RWPE1 (cell line): Measurements from ENCODE around the gene VMAC.

Experiments used
- CTCF ChIA-PET: fragments of 350-600 bp; sonication (Branson Sonifier 250); formaldehyde crosslinking; extraction: SDS; loops from one replicate; lab custom pipeline; 2021; lab: Yijun Ruan, JAX
- POLR2A ChIA-PET: fragments of 400-600 bp; formaldehyde crosslinking; extraction: SDS; loops from one replicate; lab custom pipeline; 2020; ENCODE audit warnings: antibody characterized with exemption; ENCODE audit not compliant: low non-redundant PET; lab: Yijun Ruan, JAX
- DNase-seq: peaks from one replicate; pipeline ENCODE4 v3.0.0; 2012; ENCODE audit warnings: low spot score
- H3K27ac ChIP-seq: fragments of 450-650 bp; 2 replicates; pipeline ENCODE4 v1.5.1; 2017
- TF ChIP-seq, protein P1 (sequence below): fragments of 450-650 bp; conservative IDR thresholded peaks from 2 replicates; pipeline ENCODE4 v1.5.1; 2017; ENCODE audit warnings: low read depth, mild to moderate bottlenecking

Gene VMAC

DNA sequence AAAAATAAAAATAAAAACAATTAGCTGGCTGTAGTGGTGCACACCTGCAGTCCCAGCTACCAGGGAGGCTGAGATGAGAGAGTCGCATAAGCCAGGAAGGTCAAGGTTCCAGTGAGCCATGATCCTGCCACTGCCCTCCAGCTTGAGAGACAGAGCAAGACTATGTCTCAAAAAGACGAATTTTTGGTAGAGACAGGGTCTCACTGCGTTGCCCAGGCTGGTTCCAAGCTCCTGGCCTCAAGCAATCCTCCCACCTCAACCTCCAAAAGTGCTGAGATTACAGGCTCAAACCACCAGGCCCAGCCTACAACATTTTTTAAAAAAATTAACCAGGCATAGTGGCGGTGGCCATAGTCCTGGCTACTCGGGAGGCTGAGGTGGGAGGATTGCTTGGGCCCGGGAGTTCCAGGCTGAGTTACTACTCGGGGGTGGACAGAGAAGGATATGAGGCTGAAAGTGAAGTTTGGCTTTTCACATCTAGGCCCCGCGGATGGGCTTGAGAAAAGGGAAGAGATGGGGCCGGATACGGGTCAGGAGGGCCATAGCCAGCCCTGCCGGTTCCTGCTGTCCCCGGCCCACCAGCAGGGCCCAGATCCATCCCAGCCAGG is 11.3 kb upstream of the VMAC start:
- H3K27ac ChIP-seq: peak overlapping the region; percentile 84
- TF ChIP-seq, protein P1, sequence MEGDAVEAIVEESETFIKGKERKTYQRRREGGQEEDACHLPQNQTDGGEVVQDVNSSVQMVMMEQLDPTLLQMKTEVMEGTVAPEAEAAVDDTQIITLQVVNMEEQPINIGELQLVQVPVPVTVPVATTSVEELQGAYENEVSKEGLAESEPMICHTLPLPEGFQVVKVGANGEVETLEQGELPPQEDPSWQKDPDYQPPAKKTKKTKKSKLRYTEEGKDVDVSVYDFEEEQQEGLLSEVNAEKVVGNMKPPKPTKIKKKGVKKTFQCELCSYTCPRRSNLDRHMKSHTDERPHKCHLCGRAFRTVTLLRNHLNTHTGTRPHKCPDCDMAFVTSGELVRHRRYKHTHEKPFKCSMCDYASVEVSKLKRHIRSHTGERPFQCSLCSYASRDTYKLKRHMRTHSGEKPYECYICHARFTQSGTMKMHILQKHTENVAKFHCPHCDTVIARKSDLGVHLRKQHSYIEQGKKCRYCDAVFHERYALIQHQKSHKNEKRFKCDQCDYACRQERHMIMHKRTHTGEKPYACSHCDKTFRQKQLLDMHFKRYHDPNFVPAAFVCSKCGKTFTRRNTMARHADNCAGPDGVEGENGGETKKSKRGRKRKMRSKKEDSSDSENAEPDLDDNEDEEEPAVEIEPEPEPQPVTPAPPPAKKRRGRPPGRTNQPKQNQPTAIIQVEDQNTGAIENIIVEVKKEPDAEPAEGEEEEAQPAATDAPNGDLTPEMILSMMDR: no peak
- ChIA-PET CTCF (interaction anchor here (0.5 to 2.4 kb wide), 2 partner anchors 89 to 98 kb away, joined by 3 to 15 read pairs; no protein-coding TSS in a partner anchor), POLR2A (interaction anchor here (0.6 kb wide), 1 partner anchor 121 kb away, joined by 3 read pairs; no protein-coding TSS in a partner anchor)
- no peak for DNase-seq

DNA sequence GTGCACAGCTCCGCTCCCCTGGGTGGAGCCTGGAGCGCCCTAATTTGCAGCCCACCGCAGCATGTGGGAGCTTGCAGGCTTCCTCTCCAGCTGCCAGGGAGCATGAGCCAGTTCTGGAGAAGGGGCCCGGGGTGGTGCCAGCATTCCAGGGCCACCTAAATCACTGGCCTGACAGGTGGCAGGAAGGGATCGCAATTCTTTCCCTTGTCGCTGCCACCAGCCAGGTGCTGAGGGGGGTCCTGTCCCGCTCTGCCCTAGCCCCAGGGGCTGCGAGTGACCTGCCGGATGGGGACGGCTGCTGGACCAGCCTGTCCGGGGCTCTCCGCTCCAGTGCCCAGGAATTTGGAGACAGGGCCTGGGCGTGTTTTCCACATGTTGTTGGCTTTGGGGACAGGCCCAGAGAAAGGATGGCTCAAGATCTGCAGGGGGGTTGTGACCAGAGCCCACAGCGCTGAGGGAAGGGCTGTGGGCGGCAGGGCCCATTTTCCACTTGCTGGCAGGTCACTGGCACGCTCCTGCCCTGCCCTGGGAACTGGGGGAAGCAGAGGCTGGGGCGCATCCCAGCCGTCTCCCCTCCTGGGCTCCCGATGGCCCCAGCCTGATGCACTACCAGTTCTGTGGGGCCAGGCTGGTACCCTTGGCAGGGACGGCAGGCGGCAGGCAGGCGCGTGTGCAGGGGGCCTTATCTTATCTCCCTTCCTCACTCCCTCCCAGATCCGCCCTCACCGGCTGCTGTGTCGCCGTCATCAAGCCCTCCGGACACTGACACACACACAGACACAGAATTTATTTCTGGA is 10.6 kb upstream of the VMAC start:
- DNase-seq: peak; percentile 25
- ChIA-PET POLR2A (no interaction called here), CTCF (interaction anchor here (2.4 kb wide), 1 partner anchor 90 kb away, joined by 15 read pairs; no protein-coding TSS in a partner anchor)
- TF ChIP-seq, protein P1: no peak
- peak overlapping the region; percentile 84 for H3K27ac ChIP-seq

DNA sequence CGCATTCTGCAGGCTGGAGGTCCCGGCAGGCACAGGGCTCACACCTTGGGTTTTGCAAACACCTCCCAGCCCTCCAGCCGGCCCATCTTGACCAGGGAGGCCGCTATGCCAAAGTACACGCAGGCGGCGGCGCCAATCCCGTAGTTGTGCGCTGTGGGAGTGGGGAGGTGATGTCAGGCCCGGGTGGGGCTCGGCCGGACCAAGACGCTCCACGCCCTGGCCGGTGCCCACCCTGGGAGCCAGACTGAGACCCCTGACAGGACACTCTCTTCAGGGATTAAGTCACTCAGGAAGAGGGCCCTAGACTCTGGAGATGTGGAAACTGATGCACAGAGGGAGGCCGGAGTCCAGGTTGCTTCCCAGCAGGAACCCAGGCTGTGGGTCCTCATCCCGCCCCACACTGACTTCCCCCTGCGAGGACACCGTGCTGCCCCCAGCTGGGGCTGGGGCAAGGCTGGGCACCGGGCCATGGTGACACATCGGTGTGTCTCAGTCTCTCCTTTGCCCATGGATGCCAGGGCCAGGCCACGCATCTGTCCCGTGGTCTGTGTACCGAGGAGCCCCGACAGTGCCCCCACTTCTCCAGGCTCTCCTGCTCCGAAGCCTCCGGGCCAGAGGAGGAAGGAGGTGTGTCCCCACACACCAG is 9.8 kb upstream of the VMAC start:
- ChIA-PET CTCF (interaction anchor here (1.0 kb wide), 2 partner anchors 88 to 91 kb away, joined by 3 to 8 read pairs; no protein-coding TSS in a partner anchor), POLR2A (no interaction called here)
- DNase-seq: no peak
- TF ChIP-seq, protein P1: no peak
- H3K27ac ChIP-seq: peak overlapping the region; percentile 84

DNA sequence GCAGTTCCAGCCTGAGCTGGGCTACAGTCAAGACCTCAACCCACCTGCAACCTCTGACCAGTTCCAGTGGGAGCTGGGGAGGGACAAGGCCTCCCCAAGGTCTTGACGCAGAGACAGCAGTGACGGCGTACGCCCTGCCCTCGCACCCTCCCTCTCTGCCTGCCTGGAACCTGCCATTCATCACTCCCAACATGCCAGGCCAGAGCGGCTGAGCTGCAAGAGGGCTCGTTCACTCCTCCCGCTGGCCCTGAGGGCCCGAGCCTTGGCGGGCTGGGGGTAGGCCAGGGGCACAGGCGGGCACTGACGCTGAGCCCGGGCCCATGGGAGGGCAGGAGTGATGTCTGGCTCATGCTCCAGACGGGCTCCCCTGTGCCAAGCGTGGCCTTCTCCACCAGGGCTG is 9.3 kb upstream of the VMAC start:
- peak overlapping the region; percentile 84 for H3K27ac ChIP-seq
- POLR2A ChIA-PET: no interaction called here
- CTCF ChIA-PET: interaction anchor here (0.7 to 1.0 kb wide), 3 partner anchors 45 to 91 kb away, joined by 3 to 8 read pairs (median 4); no protein-coding TSS in a partner anchor

DNA sequence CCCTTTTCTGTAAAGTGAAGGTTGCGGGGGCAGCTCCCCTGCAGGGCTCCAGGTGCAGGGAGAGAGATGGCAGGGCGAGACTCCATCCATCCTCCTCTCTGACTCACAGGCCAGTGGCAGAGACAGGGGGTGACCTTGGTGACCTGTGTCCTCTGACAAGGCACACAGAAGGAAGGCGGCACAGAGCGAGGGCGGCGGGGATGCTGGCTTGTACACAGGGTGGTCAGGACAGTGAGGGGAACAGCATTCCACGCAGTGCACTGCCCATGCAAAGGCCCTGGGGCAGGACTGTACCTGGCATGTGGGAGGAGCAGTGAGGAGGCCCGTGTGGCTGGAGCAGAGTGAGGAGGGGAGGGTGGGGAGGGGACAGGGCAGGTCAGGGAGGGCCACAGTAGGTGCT is 8.8 kb upstream of the VMAC start:
- ChIA-PET CTCF (interaction anchor here (0.7 to 1.0 kb wide), 3 partner anchors 46 to 92 kb away, joined by 3 to 8 read pairs (median 4); no protein-coding TSS in a partner anchor), POLR2A (interaction anchor here (0.5 kb wide), 1 partner anchor 11 kb away, joined by 5 read pairs; no protein-coding TSS in a partner anchor)
- H3K27ac ChIP-seq: peak overlapping the region; percentile 84
- DNase-seq: no peak
- TF ChIP-seq, protein P1: no peak

More for the DNA sequence above, 9.3 kb upstream of the VMAC start:
- TF ChIP-seq, protein P1: no peak
- DNase-seq: no peak
